HG02571 (cell line): Measurements from ENCODE around the gene FBXL17.

Source experiments
- ATAC-seq: cut with Tn5 transposase; IDR thresholded peaks from one replicate; pipeline ENCODE4 v1.9.1; 2021; ENCODE audit warnings: mild to moderate bottlenecking, moderate library complexity; ENCODE audit not compliant: unreplicated experiment

FBXL17 gene

DNA sequence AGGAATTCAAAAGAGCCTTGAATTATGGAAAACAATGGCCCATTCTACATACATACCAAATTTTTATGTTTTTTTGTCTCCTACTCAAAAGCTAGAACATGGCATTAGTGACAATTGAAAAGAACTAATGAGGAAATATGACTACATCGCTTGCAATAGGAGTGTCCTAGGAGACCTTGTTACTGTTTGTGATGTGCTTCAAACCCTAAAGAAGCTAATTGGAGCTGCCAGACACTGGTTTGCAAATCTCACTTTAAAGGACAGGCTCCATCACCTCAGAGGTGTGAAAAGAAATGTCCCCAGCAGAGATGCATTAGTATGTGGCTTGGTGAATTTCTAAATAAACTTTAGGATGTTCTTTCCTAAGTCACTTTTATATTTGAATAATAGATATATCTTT lies 356.9 kb downstream of the FBXL17 start:
- no peak for ATAC-seq

DNA sequence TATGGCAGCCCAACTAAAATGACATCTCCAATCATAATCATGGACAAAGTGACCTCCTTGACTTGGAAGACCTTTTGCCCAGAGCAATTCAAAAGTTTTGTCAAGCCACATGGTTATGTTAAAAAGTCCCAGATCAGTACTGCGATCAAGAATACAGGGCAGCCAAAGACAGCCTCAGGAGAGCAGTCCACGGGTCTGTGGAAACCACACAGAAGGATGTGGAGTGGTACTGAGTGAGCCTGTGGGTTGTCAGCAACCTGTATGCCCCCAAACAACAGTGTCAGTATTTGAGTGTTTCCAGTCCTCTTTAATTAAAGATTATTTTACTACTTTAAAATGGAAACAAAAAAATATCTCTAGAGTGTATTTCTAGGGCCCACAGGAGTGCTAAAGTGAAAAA lies 365.8 kb downstream of the FBXL17 start:
- ATAC-seq = no peak

DNA sequence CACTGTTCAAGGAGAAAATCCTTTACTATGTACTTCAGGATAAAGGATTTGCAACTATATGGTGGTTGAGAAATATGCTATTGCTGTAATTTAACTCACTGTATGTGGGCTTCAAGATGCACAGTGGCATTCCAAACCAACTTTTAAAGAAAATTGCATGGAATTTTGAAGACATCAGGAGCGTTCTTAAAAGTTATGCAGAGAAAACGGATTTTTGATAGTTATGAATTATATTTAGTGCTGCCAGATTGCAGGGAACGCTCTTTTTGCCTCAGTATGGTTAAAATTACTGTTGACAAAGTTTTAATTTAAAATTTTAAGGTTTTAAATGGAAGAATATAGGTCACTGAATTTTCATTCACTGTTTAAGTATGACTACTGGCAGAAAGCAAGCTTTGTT lies 375.1 kb downstream of the FBXL17 start:
- no peak for ATAC-seq

DNA sequence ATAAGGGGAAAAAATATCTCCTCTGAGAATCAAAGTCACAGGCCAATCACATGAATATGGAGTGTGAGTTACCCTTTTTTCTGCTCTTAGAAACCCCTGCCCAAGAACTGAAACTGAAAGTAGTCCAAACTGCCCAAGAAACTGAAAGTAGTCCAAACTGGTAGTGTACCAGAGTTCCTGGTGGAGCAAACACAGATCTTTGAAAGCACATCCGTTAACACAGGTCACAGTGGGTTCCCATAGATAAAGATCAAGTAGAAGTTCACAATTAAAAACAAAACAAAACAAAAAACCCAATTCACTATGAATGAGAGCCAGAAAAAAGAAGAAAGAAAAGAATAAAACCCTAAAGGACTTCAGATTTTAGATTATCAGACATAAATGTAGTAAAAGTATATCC lies 378.7 kb downstream of the FBXL17 start:
- ATAC-seq = peak; percentile 81

DNA sequence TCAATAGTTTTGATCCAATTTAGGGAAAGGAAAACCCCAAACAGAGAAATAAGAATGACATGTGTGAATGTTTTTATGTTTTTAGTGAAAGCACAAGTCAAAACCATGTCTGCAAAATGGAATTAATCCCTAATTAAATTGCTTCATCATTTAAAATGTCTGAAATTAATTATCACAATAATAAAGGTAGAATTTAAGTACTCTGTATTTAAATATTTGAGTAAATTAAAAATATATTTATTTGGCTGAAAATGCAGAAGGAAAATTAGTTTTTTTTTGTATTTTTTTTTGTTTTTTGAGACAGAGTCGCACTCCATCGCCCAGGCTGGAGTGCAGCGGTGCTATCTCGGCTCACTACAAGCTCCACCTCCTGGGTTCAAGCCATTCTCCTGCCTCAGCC lies 380.7 kb downstream of the FBXL17 start:
- no peak for ATAC-seq

DNA sequence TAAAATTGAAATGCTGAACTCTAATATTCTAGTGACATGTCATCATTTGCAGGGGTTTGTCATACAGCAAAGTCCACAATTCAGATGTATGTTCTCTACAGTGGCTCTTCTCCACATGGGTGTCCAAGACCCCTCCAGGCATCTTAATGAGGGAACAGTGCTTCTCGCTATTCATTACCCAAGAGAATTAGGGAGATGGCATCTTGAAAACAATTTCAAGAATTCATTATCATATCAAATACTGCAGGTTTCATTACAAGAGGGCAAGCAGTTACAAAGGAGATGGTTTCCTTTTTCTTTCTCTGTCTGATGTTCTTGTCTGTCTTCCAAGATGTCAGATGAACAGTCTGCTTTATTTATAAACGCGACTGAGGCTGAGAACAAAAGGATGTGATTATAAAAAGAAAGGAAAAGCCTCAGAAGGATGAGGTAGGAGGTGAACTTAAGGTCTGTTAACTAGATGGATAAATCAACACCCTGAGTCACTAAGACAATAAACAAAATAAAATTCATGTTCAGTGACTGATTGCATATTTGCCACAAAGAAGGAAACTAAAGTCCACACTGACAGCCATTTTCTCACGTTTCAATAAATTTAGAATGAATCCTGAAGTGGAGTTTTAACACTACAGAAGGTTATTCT lies 384.4 kb downstream of the FBXL17 start:
- no peak for ATAC-seq

DNA sequence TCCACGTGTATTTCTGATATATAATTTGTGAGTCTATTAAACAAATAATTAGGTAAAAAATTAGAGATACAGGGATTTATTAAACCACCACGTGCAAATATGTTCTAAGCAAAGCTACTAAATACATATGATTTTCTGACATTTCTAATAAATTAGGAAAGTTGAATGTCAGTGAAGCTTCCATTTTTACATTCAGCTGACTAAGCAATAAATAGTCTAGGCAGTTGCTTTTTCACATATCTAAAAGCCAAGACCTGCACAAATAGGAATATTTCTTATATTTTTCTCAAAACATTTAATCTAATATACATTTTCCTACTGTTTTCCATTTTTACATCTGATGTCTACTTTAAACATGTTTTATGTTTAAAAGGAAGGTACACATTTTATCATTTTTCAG lies 388.6 kb downstream of the FBXL17 start:
- ATAC-seq = no peak

DNA sequence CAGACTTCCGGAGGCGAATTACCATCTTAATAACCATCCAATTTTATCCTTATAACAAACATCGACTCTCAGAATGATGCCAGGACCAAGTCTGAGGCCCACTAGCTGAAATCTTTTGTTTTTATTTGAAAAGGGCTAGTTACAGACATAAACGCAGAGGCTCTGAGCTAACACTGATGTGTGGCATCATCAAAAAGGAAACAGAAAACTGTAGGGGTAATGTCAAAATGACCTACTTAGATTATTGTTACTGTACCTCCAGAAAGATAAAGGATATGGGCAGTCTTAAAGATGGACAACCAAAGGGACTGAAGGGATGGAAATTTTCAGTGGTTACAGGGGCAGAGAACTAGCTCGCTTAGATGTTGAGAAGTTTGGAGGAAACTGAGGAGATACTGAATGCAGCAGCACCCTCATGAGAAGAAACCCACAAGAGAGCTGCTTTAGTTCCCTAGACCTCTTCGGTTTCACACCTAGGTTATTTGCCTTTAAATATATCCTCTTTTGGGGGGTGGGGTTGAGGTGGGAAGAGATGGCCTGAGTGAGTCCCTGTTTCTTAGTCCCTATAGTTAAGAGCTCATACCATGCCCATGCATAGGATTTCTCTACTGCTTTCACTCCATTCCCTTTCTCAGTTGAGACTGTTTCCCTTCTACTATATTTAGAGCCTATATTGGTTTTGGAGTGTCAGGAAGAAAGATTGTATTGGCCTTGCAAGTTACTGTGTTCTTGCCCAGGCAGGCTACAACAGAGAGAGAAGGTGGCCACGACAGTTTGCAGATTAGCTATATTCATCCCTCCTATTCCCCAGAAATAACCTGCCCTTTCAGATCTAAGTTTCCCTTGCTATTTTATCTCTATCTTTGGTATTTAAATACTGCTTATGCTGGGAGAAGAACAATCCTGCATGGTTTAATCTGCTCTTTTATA lies 390.8 kb downstream of the FBXL17 start:
- peak; percentile 67 for ATAC-seq

DNA sequence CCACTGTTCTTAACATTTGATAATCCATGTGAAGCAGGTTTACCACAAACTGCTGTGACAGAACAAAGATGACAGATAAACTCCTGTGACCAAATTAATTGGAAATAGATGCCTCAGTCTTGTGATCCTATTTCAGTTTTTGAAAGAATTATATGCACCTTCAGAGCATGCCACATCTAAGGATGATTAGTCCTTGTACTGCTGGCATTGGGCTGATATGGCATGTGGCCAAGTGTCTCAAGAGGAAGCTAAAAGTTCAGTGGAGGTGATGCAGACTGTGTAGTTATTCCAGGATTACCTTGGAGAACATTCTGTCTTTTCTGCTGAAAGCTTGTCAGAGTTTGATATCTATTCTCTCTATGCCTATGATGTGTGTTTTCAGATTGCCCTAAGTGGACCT lies 396.8 kb downstream of the FBXL17 start:
- ATAC-seq = no peak

DNA sequence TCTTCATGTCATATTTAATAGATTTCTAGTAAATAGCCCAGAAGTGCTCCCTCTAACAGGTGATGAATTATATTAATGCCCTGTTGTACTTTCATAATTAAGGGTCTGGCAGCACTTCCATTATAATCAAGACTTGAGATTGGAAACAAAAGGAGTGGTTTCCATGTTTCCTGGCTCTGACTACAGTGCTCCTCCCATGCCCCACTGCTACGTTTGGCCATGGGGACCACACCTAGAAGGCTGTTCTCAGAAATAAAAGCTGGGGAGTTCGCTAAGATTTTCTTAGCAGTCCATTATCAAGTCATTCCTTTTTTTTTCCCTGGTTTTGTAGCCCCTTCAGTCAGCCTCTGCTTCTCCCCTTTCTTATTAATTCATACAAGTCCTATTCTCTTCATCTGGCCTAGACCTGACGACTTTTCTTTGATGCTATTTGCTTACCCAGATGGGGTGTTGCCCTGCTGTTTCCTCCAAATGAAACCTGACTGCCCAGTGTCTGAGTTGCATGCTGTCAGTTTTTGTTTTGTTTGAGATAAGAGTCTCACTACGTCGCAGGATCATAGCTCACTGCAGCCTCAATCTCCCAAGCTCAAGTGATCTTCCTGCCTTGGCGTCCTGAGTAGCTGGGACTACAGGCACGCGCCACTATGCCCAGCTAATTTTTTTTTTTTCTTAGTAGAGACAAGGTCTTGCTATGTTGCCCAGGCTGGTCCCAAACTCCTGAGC lies 399.0 kb downstream of the FBXL17 start:
- ATAC-seq = no peak

DNA sequence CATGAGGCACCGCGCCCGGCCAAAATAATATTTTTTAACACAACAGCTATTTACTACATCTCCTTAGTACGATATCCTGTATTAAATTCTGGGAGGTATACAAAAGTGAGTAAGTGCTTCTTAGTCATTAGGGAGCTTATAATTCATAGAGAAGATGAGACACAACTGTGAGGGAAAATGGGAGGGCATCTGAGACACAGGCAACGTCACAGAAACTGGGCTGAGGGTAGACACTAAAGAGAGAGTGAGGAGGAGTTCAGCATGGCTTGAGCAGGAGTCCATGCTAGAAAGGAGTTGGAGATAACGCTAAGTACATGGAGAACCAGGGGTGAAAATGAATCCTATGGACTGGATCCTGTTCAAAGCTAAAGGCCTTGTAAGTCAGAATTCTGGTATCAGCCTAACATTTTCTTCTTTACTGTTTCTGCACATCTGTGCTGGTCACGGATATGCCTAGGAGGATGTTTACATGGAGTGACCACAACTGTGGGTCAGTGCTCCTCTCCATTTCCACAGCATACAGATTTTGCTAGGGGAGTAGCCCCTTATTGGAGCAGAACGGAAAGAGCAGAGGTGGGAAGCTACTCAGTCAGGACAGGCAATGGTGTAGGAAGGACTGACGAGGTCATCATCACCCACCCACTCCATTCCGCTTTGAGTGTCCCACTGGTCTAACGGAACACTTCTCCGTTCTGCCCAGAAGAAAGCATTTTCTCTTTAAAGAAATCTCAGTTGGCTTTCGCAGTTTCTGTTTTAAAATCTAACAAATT lies 400.8 kb downstream of the FBXL17 start:
- no peak for ATAC-seq

DNA sequence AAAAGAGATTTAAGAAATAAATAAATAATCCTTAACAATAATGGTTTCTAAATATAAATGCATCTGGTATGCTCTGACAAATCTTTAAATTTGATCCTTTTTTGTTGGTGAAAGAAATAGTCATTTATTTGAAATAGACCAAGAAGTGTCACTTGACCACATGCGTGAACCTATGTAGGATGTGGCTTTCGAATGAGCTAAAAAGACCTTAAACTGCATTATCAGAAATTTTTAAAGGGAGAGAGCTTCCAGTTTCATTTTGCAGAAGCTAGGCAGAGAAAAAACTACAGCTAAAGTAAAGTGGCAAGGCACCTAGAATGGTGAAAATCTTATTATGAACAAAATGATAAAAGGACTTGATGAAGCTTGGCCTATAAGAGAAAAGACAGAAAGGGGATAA lies 402.0 kb downstream of the FBXL17 start:
- ATAC-seq = no peak

DNA sequence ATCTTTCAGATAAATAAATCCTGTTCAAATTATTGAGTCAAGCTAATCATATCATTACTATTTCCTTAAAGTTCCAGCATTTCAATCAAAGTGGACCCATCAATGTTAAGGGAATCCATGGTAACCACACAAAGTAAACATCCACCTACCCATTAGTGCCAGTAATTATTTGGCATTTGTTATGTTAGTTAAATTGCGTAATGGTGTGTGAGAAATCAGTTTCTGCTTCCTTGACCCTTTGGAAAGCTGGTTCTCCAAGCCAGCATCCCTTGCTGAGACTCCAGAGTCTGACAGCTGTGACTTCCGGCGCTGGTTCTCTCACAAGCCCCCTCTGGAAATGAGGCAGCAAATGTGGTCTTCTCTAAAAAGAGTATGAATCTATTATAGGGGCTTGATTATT lies 402.6 kb downstream of the FBXL17 start:
- ATAC-seq = no peak

DNA sequence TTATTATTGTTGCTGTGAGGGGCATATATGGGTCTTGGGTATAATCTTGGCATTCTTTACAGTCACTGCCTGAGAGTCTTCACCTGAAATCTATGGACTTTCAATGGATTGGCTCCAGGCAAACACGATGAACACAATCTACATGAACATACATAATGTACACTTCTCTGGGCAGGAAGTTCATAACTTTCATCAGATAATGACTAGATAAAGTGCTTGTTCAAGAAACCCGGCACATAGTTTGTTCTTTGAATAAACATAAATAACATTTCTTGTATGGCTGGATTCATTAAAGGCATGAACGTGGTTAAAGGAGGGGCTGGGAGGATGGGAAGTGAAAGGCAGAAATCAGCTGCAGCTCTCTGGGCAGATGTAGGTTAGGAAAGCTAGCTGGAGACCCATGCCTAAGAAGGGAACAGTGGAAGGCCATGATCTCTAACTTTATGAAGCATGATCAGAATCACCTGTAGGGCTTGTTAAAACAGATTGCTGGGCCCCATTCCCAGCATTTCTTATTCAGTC lies 404.3 kb downstream of the FBXL17 start:
- no peak for ATAC-seq

DNA sequence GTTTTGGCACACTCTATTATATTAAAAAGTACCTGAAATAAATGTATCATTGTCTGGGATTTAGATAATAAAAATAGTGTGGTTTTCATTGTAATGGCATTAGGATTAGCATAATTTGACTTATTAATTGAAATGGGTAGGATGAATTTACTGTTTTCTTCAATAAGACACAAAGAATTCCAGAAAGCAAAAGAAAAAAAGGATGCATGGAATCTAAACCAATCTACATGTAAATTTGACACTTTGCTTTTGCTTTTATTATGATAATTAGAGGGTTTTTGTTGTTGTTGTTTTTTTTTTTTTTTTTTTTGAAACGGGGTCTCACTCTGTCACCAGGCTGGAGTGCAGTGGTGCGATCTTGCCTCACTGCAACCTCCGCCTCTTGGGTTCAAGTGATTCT lies 406.3 kb downstream of the FBXL17 start:
- ATAC-seq = no peak

DNA sequence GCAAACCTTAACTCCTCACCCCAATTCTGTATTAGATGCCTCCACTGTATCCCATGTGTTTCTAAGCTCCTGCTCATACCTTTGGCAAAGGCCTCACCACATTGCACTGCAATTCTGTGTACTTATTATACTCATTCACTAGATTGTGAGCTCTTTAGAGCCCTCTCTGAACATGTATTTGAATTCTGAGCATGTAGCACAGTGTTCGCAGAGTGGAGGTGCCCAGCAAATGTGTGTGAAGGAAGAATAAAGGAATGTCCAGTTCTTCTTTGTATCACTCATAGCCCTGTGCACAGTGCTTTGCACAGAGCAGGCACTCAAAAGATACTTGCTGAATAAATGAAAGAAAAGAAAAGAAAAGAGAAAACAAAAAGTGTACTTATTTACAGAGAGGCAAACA lies 410.1 kb downstream of the FBXL17 start:
- no peak for ATAC-seq

DNA sequence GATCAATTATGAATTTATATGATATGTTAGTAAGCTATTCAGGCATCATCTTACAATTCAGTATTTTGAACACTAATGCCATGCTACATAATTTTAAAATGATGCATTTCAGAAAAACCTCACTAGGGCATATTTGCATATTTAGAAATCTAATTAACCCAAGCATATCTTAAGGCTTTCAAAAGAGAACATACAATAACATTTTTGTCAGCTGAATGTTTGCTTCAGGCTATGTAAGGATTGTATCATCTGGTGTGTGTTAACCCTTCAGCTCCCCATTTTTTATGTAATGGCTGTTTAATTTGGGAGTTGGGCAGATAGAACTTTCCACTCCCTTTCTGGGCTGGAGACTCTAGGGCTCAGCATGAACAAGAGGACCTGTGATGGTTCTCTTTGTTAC lies 412.1 kb downstream of the FBXL17 start:
- no peak for ATAC-seq

DNA sequence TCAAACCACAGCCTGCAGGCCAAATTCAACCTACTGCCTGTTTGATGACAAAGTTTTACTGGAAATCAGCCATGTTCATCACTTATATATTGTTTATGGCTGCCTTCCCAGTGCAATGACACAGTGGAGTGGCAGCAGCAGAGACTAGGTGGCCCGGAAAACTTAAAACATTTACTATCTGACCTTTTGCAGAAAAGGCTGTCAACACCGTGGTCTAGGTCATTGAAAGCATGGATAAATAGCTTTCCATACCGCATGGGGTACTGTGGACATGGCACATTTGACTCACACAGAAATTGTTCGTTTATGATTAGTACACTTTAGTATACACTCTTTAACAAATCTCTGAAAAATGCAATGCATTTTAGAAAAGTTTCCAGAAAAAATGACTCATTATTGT lies 412.9 kb downstream of the FBXL17 start:
- no peak for ATAC-seq

DNA sequence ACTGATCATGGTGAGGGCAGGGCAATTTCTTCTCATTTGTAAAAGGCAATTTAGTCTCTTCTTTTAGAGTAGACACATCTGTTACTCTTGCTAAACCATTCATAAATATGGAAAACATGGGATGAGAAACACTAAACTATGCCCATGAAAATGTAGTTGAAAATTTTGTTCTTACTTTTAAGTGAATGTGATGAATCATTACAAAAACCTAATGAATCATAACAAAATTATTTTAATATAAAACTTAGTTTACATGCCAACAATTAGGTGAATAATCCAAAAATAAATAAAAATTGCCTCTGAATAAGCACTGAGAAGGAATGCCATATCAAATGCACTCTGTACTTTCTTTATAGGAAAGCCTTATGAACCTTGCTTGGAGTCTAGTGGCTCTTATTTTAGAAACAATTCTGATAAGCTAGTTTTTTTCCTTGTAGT lies 413.5 kb downstream of the FBXL17 start:
- no peak for ATAC-seq

DNA sequence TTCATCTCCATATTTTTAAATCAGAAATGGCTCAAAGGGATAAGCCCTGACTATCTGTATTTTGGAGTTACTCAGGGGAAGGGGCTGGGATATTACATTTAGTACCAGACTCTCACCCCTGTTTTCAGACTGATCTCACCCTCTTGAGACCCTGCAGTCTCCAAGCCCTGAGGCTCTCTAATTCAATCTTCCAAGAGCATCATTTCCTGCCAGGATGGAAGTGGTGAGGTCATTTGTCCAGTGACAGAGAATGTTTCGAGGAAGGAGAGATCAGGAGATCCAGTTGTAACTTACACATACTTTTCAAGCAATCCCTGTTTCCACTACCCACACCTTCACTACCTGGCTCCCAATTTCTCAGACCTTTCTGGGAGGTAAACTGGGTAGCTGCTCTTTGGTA lies 415.7 kb downstream of the FBXL17 start:
- ATAC-seq = no peak

DNA sequence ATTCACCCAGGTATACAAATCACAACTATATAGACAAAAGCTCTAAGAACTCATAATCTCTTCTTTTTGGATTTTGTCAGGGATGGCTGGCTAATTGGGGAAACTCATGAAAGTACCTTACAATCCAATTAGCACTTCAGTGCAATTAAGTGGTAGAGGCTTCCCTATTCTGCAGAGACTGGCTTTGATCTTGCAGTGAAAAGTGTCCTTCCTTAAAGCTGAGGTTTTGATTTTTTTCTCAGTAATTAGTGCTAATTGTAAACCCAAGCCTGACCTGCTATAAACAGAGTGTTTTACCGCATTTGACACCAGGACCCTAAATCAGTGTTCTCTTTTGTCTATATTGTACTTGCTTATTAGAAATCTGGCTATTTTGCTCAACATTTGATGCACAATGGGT lies 417.2 kb downstream of the FBXL17 start:
- ATAC-seq = no peak
